ENCODE results near the gene FTHL17.

DNA sequence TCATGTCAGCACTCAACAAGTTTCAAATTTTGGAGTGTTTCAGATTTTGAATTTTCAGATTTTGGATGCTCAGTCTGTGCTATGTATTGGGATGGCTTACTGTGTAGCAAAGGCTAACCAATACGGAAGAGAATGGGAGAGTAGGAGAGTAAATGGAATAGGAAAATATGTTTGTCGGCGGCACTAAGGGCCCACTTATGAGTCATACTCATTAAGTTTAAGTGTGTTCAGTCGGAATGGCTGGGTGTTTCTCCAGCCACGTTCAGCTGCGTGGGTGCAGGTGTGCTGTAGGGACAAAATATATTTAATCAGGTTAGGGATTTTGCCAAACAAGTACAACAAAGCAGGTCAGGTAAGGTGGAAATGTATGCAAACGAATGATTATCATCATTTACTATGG, 13.6 kb downstream of the FTHL17 start:
- TF ChIP-seq POLR2A (IDR thresholded peaks at IDR 0.05; ENCODE audit: low read depth) = no peak
- TF ChIP-seq, protein P1, sequence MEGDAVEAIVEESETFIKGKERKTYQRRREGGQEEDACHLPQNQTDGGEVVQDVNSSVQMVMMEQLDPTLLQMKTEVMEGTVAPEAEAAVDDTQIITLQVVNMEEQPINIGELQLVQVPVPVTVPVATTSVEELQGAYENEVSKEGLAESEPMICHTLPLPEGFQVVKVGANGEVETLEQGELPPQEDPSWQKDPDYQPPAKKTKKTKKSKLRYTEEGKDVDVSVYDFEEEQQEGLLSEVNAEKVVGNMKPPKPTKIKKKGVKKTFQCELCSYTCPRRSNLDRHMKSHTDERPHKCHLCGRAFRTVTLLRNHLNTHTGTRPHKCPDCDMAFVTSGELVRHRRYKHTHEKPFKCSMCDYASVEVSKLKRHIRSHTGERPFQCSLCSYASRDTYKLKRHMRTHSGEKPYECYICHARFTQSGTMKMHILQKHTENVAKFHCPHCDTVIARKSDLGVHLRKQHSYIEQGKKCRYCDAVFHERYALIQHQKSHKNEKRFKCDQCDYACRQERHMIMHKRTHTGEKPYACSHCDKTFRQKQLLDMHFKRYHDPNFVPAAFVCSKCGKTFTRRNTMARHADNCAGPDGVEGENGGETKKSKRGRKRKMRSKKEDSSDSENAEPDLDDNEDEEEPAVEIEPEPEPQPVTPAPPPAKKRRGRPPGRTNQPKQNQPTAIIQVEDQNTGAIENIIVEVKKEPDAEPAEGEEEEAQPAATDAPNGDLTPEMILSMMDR (IDR thresholded peaks at IDR 0.05) = no peak
- TF ChIP-seq POLR2AphosphoS5 (IDR thresholded peaks at IDR 0.05) = no peak
- no peak for TF ChIP-seq EP300 (IDR thresholded peaks at IDR 0.05)

Data from esophagus muscularis mucosa (tissue), 4 donors.